SK-N-SH (cell line): ENCODE measurements around the gene ASCC2. TPM values are rescaled to one million over a fixed set of nuclear protein-coding genes. Genes with fewer than 3 reads are reported as not detected.

ENCODE experiments used
- CTCF ChIA-PET: fragments of 300-600, 350-600 bp; formaldehyde crosslinking; extraction: SDS; loops from one replicate; lab custom pipeline; 2021; lab: Yijun Ruan, JAX
- POLR2A ChIA-PET: fragments of 350-600 bp; sonication (Branson Sonifier 250); formaldehyde crosslinking; extraction: SDS; loops from one replicate; lab custom pipeline; 2020; ENCODE audit warnings: antibody characterized with exemption, inconsistent platforms; lab: Yijun Ruan, JAX
- DNase-seq: peaks from one replicate; pipeline ENCODE4 v3.0.0; 2012
- H2AFZ ChIP-seq: fragments of 200-600 bp; sonication (generic); 2 replicates; pipeline ENCODE4 v1.8.1; 2016; ENCODE audit warnings: antibody characterized with exemption, mild to moderate bottlenecking, low read depth
- H3F3A ChIP-seq: fragments of 200-600 bp; sonication (generic); replicated peaks from 2 replicates; pipeline ENCODE3; 2016; ENCODE audit warnings: antibody characterized with exemption, mild to moderate bottlenecking; ENCODE audit not compliant: insufficient read depth
- H3K27ac ChIP-seq, 2 experiments: fragments of 200-500 bp in 1 of 2; fragments of 200-600 bp in 1 of 2; sonication (Bioruptor generic) in 1 of 2; sonication (generic), shearing (Covaris generic) in 1 of 2; 2 replicates each; pipeline versions ENCODE4 v1.5.1 to v1.6.1; 2014 to 2016; ENCODE audit warnings: low read depth in 2 of 2, inconsistent platforms in 1 of 2, low read length in 1 of 2, mild to moderate bottlenecking in 1 of 2, mixed read lengths in 1 of 2
- H3K27me3 ChIP-seq: fragments of 200-600 bp; sonication (generic), shearing (Covaris generic); 2 replicates; pipeline ENCODE4 v1.6.1; 2016; ENCODE audit warnings: mixed run types; ENCODE audit not compliant: insufficient read depth
- H3K36me3 ChIP-seq, 2 experiments: fragments of 200-500 bp in 1 of 2; fragments of 200-600 bp in 1 of 2; sonication (Bioruptor generic) in 1 of 2; sonication (generic) in 1 of 2; replicated peaks in 1 of 2; 2 replicates each; pipeline versions ENCODE3 to v1.5.1; 2014 to 2016; ENCODE audit warnings: low read length in 1 of 2, mild to moderate bottlenecking in 1 of 2; ENCODE audit not compliant: insufficient read depth in 2 of 2, control insufficient read depth in 1 of 2
- H3K4me1 ChIP-seq, 2 experiments: fragments of 200-500 bp in 1 of 2; fragments of 200-600 bp in 1 of 2; sonication (Bioruptor generic) in 1 of 2; sonication (generic), shearing (Covaris generic) in 1 of 2; 2 replicates each; pipeline versions ENCODE4 v1.5.1 to v1.6.1; 2014 to 2016; ENCODE audit warnings: low read depth in 1 of 2, low read length in 1 of 2, mixed run types in 1 of 2; ENCODE audit not compliant: insufficient read depth in 2 of 2, control insufficient read depth in 1 of 2
- H3K4me2 ChIP-seq: fragments of 200-600 bp; sonication (generic), shearing (Covaris generic); 2 replicates; pipeline ENCODE4 v1.6.1; 2017; ENCODE audit warnings: mixed run types
- H3K4me3 ChIP-seq, 2 experiments: fragments of 200-500 bp in 1 of 2; fragments of 200-600 bp in 1 of 2; sonication (Bioruptor generic) in 1 of 2; sonication (generic), shearing (Covaris generic) in 1 of 2; 2 replicates each; pipeline versions ENCODE4 v1.5.1 to v1.8.1; 2014 to 2016; ENCODE audit warnings: low read depth in 2 of 2, inconsistent platforms in 1 of 2, low read length in 1 of 2, mild to moderate bottlenecking in 1 of 2, mixed read lengths in 1 of 2, moderate library complexity in 1 of 2
- H3K79me2 ChIP-seq: fragments of 200-600 bp; sonication (generic); 2 replicates; pipeline ENCODE4 v1.8.1; 2017; ENCODE audit warnings: mild to moderate bottlenecking; ENCODE audit not compliant: insufficient read depth
- H3K9ac ChIP-seq: fragments of 200-600 bp; sonication (generic); 2 replicates; pipeline ENCODE4 v1.6.1; 2017; ENCODE audit warnings: mixed run types
- H3K9me2 ChIP-seq: fragments of 200-600 bp; sonication (generic); 2 replicates; pipeline ENCODE4 v1.6.1; 2017; ENCODE audit warnings: mixed run types
- H3K9me3 ChIP-seq: fragments of 200-600 bp; sonication (generic); 2 replicates; pipeline ENCODE4 v1.6.1; 2017; ENCODE audit warnings: mixed run types, mild to moderate bottlenecking, moderate library complexity
- H4K20me1 ChIP-seq: fragments of 200-600 bp; sonication (generic); 2 replicates; pipeline ENCODE4 v1.6.1; 2017; ENCODE audit warnings: mild to moderate bottlenecking, mixed run types; ENCODE audit not compliant: insufficient read depth
- CHD2 ChIP-seq: fragments of 150-350 bp; IDR thresholded peaks from 2 replicates; pipeline ENCODE4 v1.6.1; 2018; ENCODE audit warnings: low read length; ENCODE audit not compliant: partially characterized antibody
- CTCF ChIP-seq: fragments of 200-600 bp; sonication (generic); IDR thresholded peaks from 2 replicates; pipeline ENCODE4 v1.6.1; 2017; ENCODE audit warnings: antibody characterized with exemption, mild to moderate bottlenecking, moderate library complexity
- EZH2phosphoT487 ChIP-seq: fragments of 200-600 bp; sonication (generic); IDR thresholded peaks from 2 replicates; pipeline ENCODE4 v1.6.1; 2017; ENCODE audit warnings: low read depth, mixed run types, mild to moderate bottlenecking, antibody characterized with exemption, moderate library complexity, borderline replicate concordance
- FOXJ3 ChIP-seq: sonication (generic); formaldehyde crosslinking; IDR thresholded peaks from 2 replicates; pipeline ENCODE4 v1.5.1; 2020; ENCODE audit warnings: mild to moderate bottlenecking, missing genetic modification reagents
- MEF2A ChIP-seq: IDR thresholded peaks from 2 replicates; pipeline ENCODE4 v1.4.0; 2012; ENCODE audit warnings: low read depth, borderline replicate concordance
- MXI1 ChIP-seq: IDR thresholded peaks from 2 replicates; pipeline ENCODE4 v1.6.1; 2012; ENCODE audit warnings: mild to moderate bottlenecking, low read depth, low read length, improper control_type of control experiment
- NRF1 ChIP-seq: IDR thresholded peaks from 2 replicates; pipeline ENCODE4 v1.6.1; 2012; ENCODE audit warnings: low read depth, mild to moderate bottlenecking, low read length
- POLR2AphosphoS5 ChIP-seq: IDR thresholded peaks from 2 replicates; pipeline ENCODE4 v1.6.1; 2012; ENCODE audit warnings: low read depth, low read length
- RAD21 ChIP-seq: IDR thresholded peaks from 2 replicates; pipeline ENCODE4 v1.6.1; 2012; ENCODE audit warnings: mild to moderate bottlenecking, low read length
- RCOR1 ChIP-seq: fragments of 150-350 bp; IDR thresholded peaks from 2 replicates; pipeline ENCODE4 v1.6.1; 2017; ENCODE audit warnings: antibody characterized with exemption, low read length
- RXRA ChIP-seq: IDR thresholded peaks from 2 replicates; pipeline ENCODE4 v1.4.0; 2012; ENCODE audit warnings: low read depth, mild to moderate bottlenecking, borderline replicate concordance
- SIN3A ChIP-seq: IDR thresholded peaks from 2 replicates; pipeline ENCODE4 v1.6.1; 2012; ENCODE audit warnings: low read depth, mild to moderate bottlenecking, low read length, moderate library complexity, borderline replicate concordance
- SMC3 ChIP-seq: IDR thresholded peaks from 2 replicates; pipeline ENCODE4 v1.6.1; 2012; ENCODE audit warnings: low read depth, low read length, improper control_type of control experiment
- TAF1 ChIP-seq: IDR thresholded peaks from 2 replicates; pipeline ENCODE4 v1.6.1; 2012; ENCODE audit warnings: low read depth, mild to moderate bottlenecking, low read length, moderate library complexity, borderline replicate concordance
- YY1 ChIP-seq: IDR thresholded peaks from 2 replicates; pipeline ENCODE4 v1.4.0; 2012; ENCODE audit warnings: low read depth, mild to moderate bottlenecking
- WGBS: methylation state at CpG from one replicate; pipeline ENCODE4 v1.1.6; 2017; ENCODE audit warnings: low lambda C conversion rate; 5-methylcytosine and 5-hydroxymethylcytosine counted together
- polyA plus RNA-seq, 3 experiments: library from polyadenylated mRNA; depleted of rRNA; stranded (reverse); fragments of >200 nt; gene quantifications; 2 replicates each; pipeline ENCODE4 v1.2.3, GENCODE V29; 2012
- TF ChIP-seq, protein P1 (sequence below): IDR thresholded peaks from 2 replicates; pipeline ENCODE4 v1.4.0; 2012; ENCODE audit warnings: low read depth
- TF ChIP-seq, protein P2 (sequence below): IDR thresholded peaks from 2 replicates; pipeline ENCODE4; 2012

The ASCC2 gene
- polyA plus RNA-seq, 1 of the 3 experiments (the other 2 are of a cell fraction) = 82.0 TPM

DNA sequence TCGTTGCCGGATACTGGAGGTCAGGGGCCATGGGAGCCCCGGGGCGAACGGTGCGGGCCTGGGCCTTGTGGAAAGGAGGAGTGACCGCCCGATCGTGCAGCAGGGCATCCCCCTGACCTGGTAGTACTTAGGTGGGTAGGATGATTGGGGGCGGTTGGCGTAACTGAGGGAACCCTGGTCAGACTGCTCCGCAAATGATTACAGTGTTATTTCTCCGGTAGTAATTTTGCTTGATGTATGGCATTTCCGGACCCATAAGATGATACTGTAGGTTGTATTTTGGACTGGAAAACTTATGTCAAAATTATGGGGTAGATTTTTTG, 45.7 kb upstream of the ASCC2 start:
- no peak for DNase-seq

DNA sequence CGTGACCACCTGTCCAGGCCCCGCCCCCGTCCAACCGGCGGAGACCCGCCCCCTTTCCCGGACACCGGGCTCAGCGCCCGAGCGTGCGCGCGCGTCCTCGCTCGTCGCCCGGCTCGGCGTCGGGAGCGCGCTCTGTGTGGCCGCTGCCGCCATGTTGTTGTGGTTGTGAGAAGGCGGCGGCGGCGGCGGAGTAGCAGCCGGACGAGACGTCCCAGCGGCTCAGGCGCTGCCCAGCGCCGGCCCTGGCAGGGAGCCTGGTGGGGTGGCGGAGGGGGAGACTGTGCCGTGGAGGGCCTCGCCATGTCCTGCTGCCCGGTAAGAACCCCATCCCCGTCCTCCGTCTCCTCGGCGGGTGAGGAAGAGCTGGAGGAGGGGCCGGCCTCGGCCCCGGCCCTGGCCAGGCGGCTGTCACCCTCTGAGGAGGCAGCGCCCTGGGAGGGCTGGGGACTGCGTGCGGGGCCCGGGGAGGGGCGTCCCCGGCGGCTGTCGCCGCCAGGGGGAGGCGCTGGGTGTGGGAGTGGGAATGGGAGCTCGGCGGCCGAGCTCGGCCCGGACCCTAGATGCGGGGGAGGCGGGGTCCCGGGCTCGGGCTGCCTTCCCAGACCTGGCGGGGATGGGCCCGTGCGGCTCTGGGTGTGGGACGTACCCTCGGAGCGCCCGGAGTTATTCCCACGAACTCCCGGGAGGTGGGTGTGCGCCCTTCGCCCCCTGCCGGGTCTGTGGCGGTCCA, 45.1 kb upstream of the ASCC2 start, which contains the start of gene MTMR3:
TSS of gene MTMR3 (plus strand) at position 130 of the 730 bp plus-strand sequence. CDS start 87,886 bp downstream, outside the sequence.
- peak; percentile 90 for DNase-seq
- Histone ChIP-seq H3K9ac (peak within 1 kb of the TSS; percentile 97), H4K20me1 (peaks cover 38% of the 10 kb centered on the region), H3K27me3 (no peaks in the 10 kb centered on the region), H3K4me3 (peak within 1 kb of the TSS; percentile 71 to 89), H3K9me2 (no peaks in the 10 kb centered on the region), H3K27ac (peak within 1 kb of the TSS; percentile 88 to 95), H3K36me3 (peaks cover 0 to 8% of the 10 kb centered on the region in 2 experiments), H3K9me3 (no peaks in the 10 kb centered on the region), H3K4me1 (peaks cover 8 to 19% of the 10 kb centered on the region in 2 experiments; a peak in 3 of 4 replicates), H3F3A (peaks cover 4% of the 10 kb centered on the region), H3K4me2 (peak within 1 kb of the TSS; percentile 86), H3K79me2 (peaks cover 48% of the 10 kb centered on the region), H2AFZ (peak within 1 kb of the TSS; percentile 76; the same call in 1 of the 2 replicates)
- ChIA-PET POLR2A (interaction anchor here (0.7 to 0.8 kb wide), 3 partner anchors 33 to 51 kb away, joined by 3 to 4 read pairs (median 4); partner anchors contain the start of gene ASCC2), CTCF (interaction anchor here (0.6 to 1.3 kb wide), 8 partner anchors 9 to 205 kb away, joined by 3 to 6 read pairs (median 3); no protein-coding TSS in a partner anchor)
- TF ChIP-seq YY1 (peak; percentile 85), CTCF (peak; percentile 52), MXI1 (peak; percentile 73), MEF2A (no peak), SMC3 (peak; percentile 24), RXRA (no peak), RAD21 (peak; percentile 21; the same call in 1 of the 2 replicates), POLR2AphosphoS5 (peak; percentile 38), NRF1 (peak; percentile 63), CHD2 (peak; percentile 6)
- TF ChIP-seq, protein P1, sequence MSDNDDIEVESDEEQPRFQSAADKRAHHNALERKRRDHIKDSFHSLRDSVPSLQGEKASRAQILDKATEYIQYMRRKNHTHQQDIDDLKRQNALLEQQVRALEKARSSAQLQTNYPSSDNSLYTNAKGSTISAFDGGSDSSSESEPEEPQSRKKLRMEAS = 0 out of 2 replicates have a peak, but pooled peaks have one; percentile 33
- TF ChIP-seq, protein P2, sequence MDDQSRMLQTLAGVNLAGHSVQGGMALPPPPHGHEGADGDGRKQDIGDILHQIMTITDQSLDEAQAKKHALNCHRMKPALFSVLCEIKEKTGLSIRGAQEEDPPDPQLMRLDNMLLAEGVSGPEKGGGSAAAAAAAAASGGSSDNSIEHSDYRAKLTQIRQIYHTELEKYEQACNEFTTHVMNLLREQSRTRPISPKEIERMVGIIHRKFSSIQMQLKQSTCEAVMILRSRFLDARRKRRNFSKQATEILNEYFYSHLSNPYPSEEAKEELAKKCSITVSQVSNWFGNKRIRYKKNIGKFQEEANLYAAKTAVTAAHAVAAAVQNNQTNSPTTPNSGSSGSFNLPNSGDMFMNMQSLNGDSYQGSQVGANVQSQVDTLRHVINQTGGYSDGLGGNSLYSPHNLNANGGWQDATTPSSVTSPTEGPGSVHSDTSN = no peak
- WGBS = 0% methylated on average over 34 of the region's 82 CpGs

More for the DNA sequence above, 45.7 kb upstream of the ASCC2 start:
- H3K9me3 ChIP-seq = no peaks in the 10 kb centered on the region
- TF ChIP-seq EZH2phosphoT487 = no peak
- TF ChIP-seq RXRA = no peak
- TF ChIP-seq TAF1 = no peak
- no peak for TF ChIP-seq SIN3A
- 0 out of 2 replicates have a peak, but pooled peaks have one; percentile 19 for TF ChIP-seq FOXJ3 (CRISPR knock-in tag)
- no peak for TF ChIP-seq NRF1
- TF ChIP-seq RCOR1 = no peak
- peak overlapping the region; percentile 88 to 95 for H3K27ac ChIP-seq
- H3F3A ChIP-seq = peaks cover 4% of the 10 kb centered on the region
- peaks cover 44% of the 10 kb centered on the region for H4K20me1 ChIP-seq
- peaks cover 53% of the 10 kb centered on the region for H3K79me2 ChIP-seq
- peak overlapping the region; percentile 97 for H3K9ac ChIP-seq
- no peaks in the 10 kb centered on the region for H3K9me2 ChIP-seq
- 13% methylated on average over 5 of the region's 14 CpGs for WGBS
- peak overlapping the region; percentile 86 for H3K4me2 ChIP-seq
- H3K4me3 ChIP-seq = peak overlapping the region; percentile 71 to 89
- H3K27me3 ChIP-seq = no peaks in the 10 kb centered on the region
- peak overlapping the region; percentile 76; the same call in 1 of the 2 replicates for H2AFZ ChIP-seq
- H3K36me3 ChIP-seq = peaks cover 0 to 8% of the 10 kb centered on the region in 2 experiments
- POLR2A ChIA-PET = interaction anchor here (0.7 to 0.8 kb wide), 3 partner anchors 33 to 52 kb away, joined by 3 to 4 read pairs (median 4); partner anchors contain the start of gene ASCC2
- CTCF ChIA-PET = interaction anchor here (0.6 to 1.3 kb wide), 7 partner anchors 16 to 205 kb away, joined by 3 to 6 read pairs (median 3); no protein-coding TSS in a partner anchor
- H3K4me1 ChIP-seq = peaks cover 8 to 19% of the 10 kb centered on the region in 2 experiments; a peak in 3 of 4 replicates
